Brain microvascular endothelial cell (primary cell): ENCODE results near the gene BCKDHB.
"Not testable (repeated sequence)": the region's sequence is repeated elsewhere in the genome, so short reads cannot be mapped to it uniquely, and the experiment has no call there.

Experiments used
- DNase-seq: peaks from one replicate; pipeline ENCODE4 v3.0.0-alpha.2; 2020
- H3K27ac ChIP-seq: fragments of 250-450 bp; sonication (Bioruptor Pico); 2 replicates; pipeline ENCODE4 v1.5.1; 2020; ENCODE audit warnings: mild to moderate bottlenecking, moderate library complexity
- H3K27me3 ChIP-seq: fragments of 250-450 bp; sonication (Bioruptor Pico); replicated peaks from 2 replicates; pipeline ENCODE4 v1.5.1; 2020; ENCODE audit warnings: mild to moderate bottlenecking
- H3K36me3 ChIP-seq: fragments of 250-450 bp; sonication (Bioruptor Pico); replicated peaks from 2 replicates; pipeline ENCODE4 v1.5.1; 2020; ENCODE audit warnings: mild to moderate bottlenecking
- H3K4me3 ChIP-seq: 2 replicates; pipeline ENCODE4 v1.5.1; 2011; ENCODE audit warnings: low read depth, mild to moderate bottlenecking, control low read depth, low read length, moderate library complexity
- CTCF ChIP-seq: IDR thresholded peaks from 2 replicates; pipeline ENCODE4 v1.5.1; 2011; ENCODE audit warnings: low read depth, mild to moderate bottlenecking, moderate library complexity, low read length, control low read depth, inconsistent platforms; ENCODE audit errors: missing control alignments
- in situ Hi-C: cut with HindIII; loops from 2 replicates; pipeline ENCODE4 v1.10.0; 2017; ENCODE audit warnings: low sequenced_read_pairs, low pct_ligation_motif_present

The BCKDHB gene

GRCh38 chr6:80211286-80211685 is 104.8 kb downstream of the BCKDHB start:
- Histone ChIP-seq H3K36me3 (no peaks in the 10 kb centered on the region), H3K4me3 (no peak overlapping the region), H3K27ac (no peak overlapping the region), H3K27me3 (no peaks in the 10 kb centered on the region)
- no peak for TF ChIP-seq CTCF
- peak; percentile 7 for DNase-seq
- in situ Hi-C loops = no loop called here

GRCh38 chr6:80211890-80212289 is 105.4 kb downstream of the BCKDHB start:
- in situ Hi-C loops, DNase-seq, H3K27me3 ChIP-seq, H3K4me3 ChIP-seq, H3K27ac ChIP-seq, H3K36me3 ChIP-seq: not testable (repeated sequence)

GRCh38 chr6:80214436-80215022 is 108.1 kb downstream of the BCKDHB start:
- H3K27me3 ChIP-seq = no peaks in the 10 kb centered on the region
- H3K36me3 ChIP-seq = no peaks in the 10 kb centered on the region
- in situ Hi-C loops = no loop called here
- peak; percentile 57 for DNase-seq
- no peak overlapping the region for H3K27ac ChIP-seq
- TF ChIP-seq CTCF = peak; percentile 82
- no peak overlapping the region for H3K4me3 ChIP-seq

- no peaks in the 10 kb centered on the region for H3K27me3 ChIP-seq
- no peak for TF ChIP-seq CTCF
- DNase-seq = no peak
- no peak overlapping the region for H3K4me3 ChIP-seq
- H3K27ac ChIP-seq = no peak overlapping the region
- H3K36me3 ChIP-seq = no peaks in the 10 kb centered on the region
- in situ Hi-C loops = no loop called here
These were observed 108.6 kb downstream of the BCKDHB start for GRCh38 chr6:80215063-80215462.

GRCh38 chr6:80217794-80218193 is 111.3 kb downstream of the BCKDHB start:
- H3K36me3 ChIP-seq = no peaks in the 10 kb centered on the region
- in situ Hi-C loops = no loop called here
- no peak for TF ChIP-seq CTCF
- H3K27ac ChIP-seq = no peak overlapping the region
- H3K27me3 ChIP-seq = no peaks in the 10 kb centered on the region
- no peak for DNase-seq
- H3K4me3 ChIP-seq = no peak overlapping the region

- Histone ChIP-seq H3K27me3 (no peaks in the 10 kb centered on the region), H3K27ac (no peak overlapping the region), H3K4me3 (no peak overlapping the region), H3K36me3 (no peaks in the 10 kb centered on the region)
- DNase-seq = no peak
- no peak for TF ChIP-seq CTCF
- in situ Hi-C loops = no loop called here
These were observed 117.3 kb downstream of the BCKDHB start for GRCh38 chr6:80223743-80224212.
